Activated CD8-positive, alpha-beta memory T cell treated with anti-CD3 and anti-CD28 coated beads, Interleukin-2, amount 50 U/mL, for 48 hours (primary cell): ENCODE measurements around the gene RNF212B.

ENCODE experiments used
- DNase-seq: peaks from one replicate; pipeline ENCODE4 v3.0.0-alpha.2; 2020

Gene RNF212B

DNA sequence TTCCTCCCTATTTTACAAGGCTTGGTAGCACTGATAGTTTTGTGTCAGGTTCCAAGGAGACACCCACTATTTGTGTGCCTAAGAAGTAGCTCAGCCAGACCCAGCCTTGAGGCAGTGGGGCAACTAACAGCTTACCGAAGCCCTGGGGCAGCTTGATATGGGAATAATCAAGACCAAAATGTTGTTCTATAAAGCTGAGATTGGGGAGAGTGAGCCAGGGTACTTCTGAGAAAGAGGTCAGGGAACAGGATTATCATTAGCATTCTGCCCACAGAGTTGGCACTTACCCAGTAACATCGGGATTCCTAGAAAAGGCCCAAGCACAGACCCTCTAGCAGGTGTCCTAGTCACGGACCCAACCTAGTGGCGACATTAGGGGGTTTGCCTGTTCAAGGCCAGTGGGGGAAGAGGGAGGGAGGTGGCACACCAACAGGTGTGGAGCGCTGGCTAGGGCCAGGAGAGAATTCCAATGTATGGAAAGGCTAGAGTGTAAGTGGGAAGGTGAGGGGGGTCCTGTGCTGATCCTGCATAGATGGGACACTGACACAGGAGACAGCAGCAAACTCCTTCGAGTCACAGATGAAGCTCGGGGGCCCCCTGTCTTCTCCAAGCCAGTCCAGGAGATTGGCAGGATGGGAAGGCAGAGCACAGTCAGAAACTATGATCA lies 60.0 kb downstream of the RNF212B start:
- DNase-seq, result no peak

DNA sequence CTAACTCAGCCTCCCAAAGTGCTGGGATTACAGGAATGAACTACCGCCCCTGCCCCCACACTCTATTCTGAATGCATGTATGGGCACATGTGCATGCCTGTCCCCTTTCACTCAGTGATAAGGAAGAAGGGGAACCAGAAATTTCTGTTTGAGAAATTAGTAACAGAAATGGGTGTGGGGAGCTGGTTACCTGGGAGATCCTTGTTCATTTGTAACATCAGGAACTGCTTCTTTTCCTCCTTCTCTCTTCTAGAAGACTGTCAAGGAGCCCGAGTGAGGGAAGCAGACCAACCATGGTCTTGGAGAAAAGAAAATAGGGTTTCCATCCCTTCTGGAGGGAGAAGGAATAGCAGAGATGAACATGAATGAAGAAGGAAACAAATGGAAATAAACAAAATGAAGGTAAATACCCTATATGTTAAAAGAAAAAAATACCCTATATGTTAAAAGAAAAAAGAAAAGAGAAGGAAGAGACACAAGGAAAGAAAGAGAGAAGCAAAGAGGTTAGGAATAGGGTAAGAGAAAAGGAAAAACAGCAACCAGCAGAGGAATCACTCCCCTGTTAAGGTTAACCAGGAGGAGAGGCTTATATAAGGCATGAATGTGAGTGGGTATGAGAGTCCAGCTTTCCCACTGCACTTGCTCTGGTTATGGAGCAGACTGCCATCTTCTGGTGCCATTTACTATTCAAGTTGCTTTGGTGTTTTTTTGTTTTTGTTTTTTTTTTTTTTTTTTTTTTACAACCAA lies 61.6 kb downstream of the RNF212B start:
- no peak for DNase-seq

DNA sequence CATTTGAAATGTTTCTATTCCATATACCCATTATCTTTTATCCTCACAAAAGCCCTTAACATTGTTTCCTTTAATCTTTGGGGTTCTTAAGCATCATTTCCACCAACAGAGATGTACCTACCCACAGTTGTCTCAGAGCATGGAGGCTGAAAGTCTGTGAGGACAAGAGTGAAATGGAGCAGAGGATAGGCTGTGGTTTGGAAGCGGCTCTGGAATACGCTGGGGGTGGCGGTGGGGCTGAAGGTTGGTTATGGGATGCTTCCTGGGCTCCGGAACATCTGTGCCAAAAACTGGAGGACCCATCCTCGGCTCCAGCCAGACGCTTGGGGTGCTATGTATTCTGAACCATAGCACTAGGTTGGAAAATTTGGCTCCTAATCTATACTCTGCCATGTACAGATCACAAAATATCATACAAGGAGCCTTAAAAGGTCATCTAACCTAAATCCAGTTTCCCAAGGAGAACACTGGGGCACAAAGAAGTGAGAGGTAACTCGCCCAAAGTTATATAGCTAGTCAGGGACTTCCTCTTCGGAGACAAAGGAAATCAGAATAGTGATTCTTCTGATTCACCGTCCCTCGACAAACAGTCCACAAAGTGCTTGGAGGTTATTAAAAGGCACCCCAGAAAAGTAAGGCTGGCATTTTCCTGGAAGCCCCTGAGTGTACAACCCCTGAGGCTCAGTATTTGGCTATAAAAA lies 62.4 kb downstream of the RNF212B start:
- DNase-seq, result no peak

DNA sequence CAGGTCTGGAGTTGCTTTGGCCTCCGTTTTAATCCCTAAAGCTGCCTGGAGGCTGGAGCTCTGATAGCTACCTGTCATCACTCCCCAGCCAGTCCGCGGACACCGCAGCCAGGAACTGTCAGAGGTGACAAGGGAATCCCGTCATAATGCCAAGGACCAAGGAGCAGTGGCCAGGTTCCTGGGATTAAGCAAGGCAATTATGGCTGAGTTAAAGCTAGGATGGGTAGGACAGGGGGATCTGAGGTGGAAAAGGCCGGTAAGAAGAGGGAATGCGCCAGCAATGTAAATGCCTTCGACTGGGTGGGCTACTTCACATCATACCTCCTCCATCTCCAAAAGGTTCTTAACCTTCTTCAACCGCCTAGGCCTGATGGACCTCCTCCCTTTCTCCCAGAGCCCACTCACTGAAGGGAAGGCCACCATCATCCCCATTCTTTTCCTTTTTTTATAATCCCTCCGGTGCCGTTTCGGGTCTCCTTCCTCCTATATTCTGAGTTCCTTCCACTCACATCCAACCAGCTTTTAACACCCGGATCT lies 63.0 kb downstream of the RNF212B start:
- peak; percentile 59 for DNase-seq

DNA sequence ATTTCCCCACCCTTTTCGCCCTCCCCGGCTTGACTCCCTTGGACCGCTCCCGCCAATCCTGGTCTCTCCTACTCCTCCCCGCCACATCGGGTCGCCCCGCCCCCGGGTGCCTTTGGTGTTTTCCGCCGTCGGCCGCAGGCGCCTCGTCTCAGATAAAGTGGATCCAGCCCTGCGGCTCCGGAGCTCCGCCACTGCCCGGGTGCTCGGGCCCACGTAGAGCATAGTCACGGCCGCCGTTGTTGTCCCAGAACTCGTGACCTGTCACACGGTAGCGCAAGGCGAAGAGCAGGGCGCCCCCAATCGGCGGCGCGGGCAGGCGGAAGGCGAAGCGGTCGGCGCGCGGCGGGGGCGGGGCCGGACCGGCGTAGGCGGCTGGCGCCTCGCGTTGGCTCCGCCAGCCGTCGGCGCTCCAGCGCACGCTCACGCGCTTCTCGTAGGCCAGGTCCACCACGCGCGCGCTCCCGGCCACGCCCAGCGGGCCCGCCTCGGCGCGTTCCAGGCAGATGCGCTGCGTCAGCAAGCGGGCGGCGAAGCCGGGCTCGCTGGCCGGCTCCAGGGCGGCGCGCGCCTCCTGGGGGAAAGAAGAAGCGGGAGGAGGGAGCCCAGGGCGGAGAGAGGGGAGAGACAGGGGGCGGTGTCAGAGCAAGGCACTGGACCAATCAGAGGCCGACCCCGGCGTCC lies 63.7 kb downstream of the RNF212B start:
- DNase-seq, result peak; percentile 98

- no peak for DNase-seq
Measured at GRCh38 chr14:23301969-23302289, 64.2 kb downstream of the RNF212B start.

DNA sequence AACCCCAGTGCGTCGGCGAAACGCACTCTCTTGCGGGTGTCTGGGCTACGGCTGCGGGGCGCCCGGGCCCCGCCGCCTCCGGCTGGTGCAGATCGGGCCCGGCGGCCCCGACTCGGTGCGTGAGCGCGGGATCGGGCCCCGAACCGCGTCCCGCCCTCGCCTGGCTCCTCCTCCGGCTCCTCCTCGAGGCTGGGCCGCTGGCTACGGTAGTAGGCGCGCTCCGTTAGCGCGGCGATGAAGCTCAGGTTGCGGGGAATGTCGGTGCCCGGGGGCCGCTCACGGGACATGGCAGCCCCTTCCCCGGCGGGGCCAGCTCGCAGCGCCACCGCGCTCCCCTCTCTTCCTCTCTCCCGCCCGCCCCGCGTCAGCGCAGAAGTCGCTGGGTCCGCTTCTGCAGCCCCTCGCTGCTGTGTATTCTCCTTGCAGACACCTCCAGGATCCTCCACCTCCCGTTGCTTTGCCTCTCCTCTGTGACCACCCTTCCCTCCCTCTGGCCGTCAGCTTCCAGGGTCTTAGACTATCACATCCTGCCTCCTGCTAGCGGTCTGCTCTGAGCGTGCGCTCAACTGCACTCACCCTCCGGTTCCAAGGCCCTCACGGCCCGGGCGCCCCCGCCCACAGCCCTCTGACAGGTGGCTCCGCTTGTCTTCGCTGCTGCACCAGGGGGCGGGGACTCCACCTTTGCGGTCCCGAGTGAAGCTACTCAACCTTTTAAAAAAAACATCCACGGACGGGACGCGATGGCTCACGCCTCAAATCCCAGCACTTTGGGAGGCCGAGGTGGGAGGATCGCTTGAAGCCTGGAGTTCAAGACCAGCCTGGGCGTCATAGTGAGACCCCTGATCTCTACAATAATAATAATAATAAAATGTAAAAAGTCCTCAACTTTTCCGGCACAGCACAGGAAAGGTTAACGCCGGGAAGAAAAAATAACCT lies 64.8 kb downstream of the RNF212B start, which contains the start of gene PPP1R3E:
Gene PPP1R3E, minus strand, starts transcription at position 570 of the 936 bp plus-strand sequence. Its CDS starts 283 bp downstream, at position 287.
- peak; percentile 92 for DNase-seq

- no peak for DNase-seq
Measured at GRCh38 chr14:23306412-23307145, 68.8 kb downstream of the RNF212B start, which contains the start of gene BCL2L2. Gene BCL2L2 (plus strand): TSS chr14:23306833. CDS start chr14:23307768, 935 bp downstream.

GRCh38 chr14:23307146-23307530 lies 69.4 kb downstream of the RNF212B start:
- DNase-seq, result no peak

DNA sequence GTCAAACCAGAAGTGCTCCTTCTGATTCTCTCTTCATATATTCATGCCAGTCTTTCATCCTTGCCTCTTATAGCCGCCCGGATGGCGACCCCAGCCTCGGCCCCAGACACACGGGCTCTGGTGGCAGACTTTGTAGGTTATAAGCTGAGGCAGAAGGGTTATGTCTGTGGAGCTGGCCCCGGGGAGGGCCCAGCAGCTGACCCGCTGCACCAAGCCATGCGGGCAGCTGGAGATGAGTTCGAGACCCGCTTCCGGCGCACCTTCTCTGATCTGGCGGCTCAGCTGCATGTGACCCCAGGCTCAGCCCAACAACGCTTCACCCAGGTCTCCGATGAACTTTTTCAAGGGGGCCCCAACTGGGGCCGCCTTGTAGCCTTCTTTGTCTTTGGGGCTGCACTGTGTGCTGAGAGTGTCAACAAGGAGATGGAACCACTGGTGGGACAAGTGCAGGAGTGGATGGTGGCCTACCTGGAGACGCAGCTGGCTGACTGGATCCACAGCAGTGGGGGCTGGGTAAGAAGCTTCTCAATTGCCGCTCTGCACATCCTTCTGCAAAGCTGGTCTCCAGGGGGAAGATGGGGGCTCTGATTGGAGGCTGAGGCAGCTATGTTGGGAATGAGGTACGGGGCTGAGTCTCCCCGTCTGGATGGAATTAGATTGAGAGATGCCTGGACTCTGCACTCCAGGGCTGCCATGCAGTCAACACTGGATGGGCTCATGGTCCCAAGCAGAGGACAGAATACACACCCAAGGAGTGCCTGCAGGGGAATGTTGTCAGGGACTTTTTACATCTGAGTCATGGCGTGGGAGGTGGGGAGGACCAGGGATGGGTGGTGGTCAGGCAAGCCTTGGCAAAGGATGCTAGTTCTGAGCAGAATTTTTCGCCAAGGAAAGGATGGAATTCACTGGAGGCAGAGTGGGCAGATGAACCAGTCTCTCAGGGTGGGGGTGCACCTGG lies 70.2 kb downstream of the RNF212B start:
- no peak for DNase-seq

GRCh38 chr14:23308721-23309445 lies 71.1 kb downstream of the RNF212B start:
- DNase-seq, result no peak

DNA sequence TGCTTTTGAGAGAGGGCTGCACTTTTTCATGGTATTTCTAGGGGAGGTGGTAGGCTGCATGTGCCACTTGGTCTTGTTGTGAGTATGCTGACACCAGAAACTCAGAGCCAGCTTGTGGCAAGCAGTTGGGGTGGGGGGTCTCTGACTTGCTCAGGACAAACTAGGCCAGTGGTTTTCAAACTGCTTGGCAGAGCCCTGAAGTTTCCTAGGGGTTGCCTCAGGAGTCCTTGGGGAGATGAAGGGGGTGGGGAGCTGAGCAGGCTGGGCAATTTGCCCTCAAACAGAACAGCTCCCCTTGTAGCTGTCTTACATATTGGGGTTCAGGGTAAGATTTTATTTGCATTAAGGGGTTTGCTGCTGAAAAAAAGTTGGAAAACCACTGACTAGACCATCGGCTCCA lies 72.8 kb downstream of the RNF212B start:
- DNase-seq, result no peak

DNA sequence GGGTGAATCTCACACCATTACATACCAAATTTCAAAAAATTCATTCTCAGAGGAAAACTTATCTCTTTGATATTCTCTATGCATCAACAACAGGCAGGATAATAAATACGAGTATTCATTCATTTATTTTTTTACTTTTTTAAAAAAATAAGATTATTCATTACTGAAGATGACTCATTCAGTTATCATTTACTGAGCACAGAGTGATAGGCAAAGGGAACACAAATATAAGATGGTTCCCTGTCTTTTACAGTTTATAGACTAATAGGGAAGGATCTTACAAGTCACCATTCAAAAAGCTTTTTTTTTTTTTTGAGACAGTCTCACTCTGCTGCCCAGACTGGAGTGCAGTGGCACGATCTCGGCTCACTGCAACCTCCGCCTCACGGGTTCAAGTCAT lies 78.6 kb downstream of the RNF212B start:
- no peak for DNase-seq

GRCh38 chr14:23319746-23320583 lies 82.2 kb downstream of the RNF212B start:
- DNase-seq, result no peak

- peak; percentile 95 for DNase-seq
Measured at GRCh38 chr14:23320584-23321571, 83.1 kb downstream of the RNF212B start, which contains the start of gene PABPN1. Gene PABPN1 (plus strand): TSS chr14:23321457. CDS start chr14:23321470, 13 bp downstream.
